Right forelimb (tissue), 1 donor: ENCODE data around the gene PLEKHM2.
"Not testable (repeated sequence)": the region's sequence is repeated elsewhere in the genome, so short reads cannot be mapped to it uniquely, and the experiment has no call there.

Experiments used
- DNase-seq: peaks from one replicate; pipeline ENCODE4 v3.0.0-alpha.2; 2018

PLEKHM2 gene

DNA sequence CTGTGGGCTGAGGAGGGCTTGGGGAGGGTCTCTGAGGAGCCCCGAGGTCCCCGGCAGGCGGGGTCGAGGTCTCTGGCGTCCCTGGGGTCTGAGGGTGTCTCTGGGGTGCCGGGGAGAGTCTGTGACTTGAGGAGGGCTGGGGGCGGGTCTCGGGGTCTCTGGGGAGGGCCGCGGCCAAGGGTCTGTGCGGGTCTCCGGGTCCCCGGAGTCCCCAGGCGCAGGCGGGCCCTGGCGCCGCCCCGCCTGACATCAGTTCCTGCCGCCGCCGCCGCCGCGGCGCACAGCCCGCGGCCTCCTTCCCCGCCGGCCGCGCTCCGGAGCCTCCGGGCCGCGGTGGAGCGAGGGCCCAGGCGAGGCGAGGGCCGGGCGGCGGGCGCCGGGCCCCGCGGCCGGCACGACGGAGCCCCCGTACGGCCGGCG is at the start of gene PLEKHM2:
TSS of gene PLEKHM2 (plus strand) at position 279 of the 420 bp plus-strand sequence. CDS start 239 bp downstream, outside the sequence.
- DNase-seq, result peak; percentile 63

- no peak for DNase-seq
Observed at GRCh38 chr1:15636436-15636835, 47.7 kb upstream of the PLEKHM2 start.

- no peak for DNase-seq
Observed at GRCh38 chr1:15637826-15638225, 46.3 kb upstream of the PLEKHM2 start.

GRCh38 chr1:15639262-15639661 is 44.9 kb upstream of the PLEKHM2 start:
- no peak for DNase-seq

- DNase-seq, result no peak
Observed at GRCh38 chr1:15639931-15640330, 44.2 kb upstream of the PLEKHM2 start.

DNA sequence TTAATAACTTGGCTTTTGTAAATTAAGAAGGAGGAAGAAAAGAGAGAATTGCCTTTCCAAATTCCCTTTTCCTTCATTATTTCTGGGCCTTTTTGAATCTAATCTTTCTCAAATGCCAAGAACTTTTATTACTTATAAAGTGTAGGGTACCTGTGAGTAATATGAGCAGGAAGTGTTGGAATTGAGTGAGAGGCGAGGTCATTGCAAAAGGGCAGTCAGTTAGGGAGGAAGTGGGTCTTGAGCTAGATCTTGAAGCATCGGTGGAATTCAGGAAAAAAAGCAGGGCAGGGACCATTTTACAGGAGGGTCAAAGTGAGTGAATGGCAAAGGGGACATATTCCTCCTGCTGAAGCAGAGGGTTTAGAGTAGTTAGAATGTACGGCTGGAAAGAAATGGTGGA is 43.5 kb upstream of the PLEKHM2 start:
- no peak for DNase-seq

- DNase-seq, result no peak
Observed at GRCh38 chr1:15649937-15650336, 34.2 kb upstream of the PLEKHM2 start.

DNA sequence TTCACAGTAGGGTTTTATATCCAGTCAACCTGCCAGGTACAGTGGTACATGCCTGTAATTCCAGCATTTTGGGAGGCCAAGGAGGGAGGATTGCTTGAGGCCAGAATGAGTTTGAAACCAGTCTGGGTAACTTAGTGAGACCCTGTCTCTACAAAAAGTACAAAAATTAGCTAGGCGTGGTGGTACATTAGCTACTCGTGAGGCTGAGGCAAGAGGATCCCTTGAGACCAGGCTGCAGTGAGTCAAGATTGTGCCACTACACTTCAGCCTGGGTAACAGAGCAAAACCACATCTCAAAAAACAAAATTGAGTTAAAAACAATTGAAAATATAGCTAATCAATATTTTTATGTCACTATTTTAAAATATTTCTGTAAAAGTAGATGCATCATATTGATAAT is 33.7 kb upstream of the PLEKHM2 start:
- DNase-seq, result no peak

- not testable (repeated sequence) for DNase-seq
Observed at GRCh38 chr1:15652130-15652529, 32.0 kb upstream of the PLEKHM2 start.

DNA sequence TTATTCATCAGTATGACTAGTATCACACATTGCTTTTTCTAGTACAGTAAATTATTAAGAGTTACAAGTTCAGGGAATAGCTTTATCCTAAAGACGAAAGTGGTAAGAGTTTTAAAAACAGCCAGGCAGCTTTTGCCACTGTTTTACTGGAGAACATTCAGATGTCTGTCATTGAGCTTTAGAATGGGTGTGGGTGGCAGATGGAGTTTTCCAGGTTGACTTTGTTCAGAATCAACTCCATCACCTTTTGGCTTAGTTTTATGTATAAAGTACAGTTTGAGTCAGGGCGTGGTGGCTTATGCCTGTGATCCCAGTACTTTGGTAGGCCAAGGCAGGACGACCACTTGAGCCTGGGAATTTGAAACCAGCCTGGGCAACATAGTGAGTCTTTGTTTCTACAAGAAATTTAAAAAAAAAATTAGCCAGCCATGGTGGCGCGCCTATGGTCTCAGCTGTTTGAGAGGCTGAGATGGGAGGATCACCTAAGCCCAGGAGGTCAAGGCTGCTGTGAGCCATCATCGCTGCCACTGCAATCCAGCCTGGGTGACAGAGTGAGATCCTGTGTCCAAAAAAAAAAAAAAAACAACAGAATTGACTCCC is 29.9 kb upstream of the PLEKHM2 start:
- DNase-seq, result no peak

- no peak for DNase-seq
Observed at GRCh38 chr1:15656464-15656863, 27.7 kb upstream of the PLEKHM2 start.

GRCh38 chr1:15657021-15657420 is 27.1 kb upstream of the PLEKHM2 start:
- no peak for DNase-seq

- no peak for DNase-seq
Observed at GRCh38 chr1:15660151-15660550, 24.0 kb upstream of the PLEKHM2 start.

- no peak for DNase-seq
Observed at GRCh38 chr1:15662477-15662876, 21.6 kb upstream of the PLEKHM2 start.

DNA sequence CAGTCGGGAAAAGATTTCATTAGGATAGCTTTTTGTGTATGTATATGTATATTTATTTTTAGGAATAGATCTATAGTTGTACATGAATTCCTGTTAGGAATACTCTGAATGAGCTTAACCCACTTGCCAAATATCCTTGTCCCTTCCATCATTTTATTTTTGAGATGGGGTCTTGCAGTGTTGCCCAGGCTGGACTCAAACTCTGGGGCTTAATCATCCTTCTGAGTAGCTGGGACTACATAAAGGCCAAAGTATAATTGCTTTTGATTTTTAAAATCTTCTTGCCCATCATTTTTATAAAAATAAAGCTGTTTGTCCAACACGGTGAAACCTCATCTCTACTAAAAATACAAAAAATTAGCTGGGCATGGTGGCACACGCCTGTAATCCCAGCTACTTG is 20.2 kb upstream of the PLEKHM2 start:
- DNase-seq, result no peak

- DNase-seq, result no peak
Observed at GRCh38 chr1:15667362-15667761, 16.8 kb upstream of the PLEKHM2 start.

GRCh38 chr1:15668089-15668754 is 15.9 kb upstream of the PLEKHM2 start:
- DNase-seq, result no peak

DNA sequence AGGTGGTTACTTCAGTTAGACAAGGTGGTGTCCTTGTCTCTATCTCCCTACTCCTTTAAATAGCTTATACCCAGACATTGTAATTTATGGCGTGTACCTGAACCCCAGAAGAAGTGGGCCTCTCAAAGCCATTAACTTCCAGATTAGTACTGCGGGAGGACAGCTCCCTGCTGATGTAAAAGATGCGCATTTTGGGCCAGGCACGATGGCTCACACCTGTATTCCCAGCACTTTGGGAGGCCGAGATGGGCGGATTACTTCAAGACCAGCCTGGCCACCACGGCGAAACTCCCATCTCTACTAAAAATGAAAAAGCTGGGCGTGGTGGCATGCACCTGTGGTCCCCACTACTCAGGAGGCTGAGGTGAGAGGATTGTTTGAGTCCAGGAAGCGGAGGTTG is 15.0 kb upstream of the PLEKHM2 start:
- no peak for DNase-seq

GRCh38 chr1:15669864-15670263 is 14.3 kb upstream of the PLEKHM2 start:
- DNase-seq, result no peak

DNA sequence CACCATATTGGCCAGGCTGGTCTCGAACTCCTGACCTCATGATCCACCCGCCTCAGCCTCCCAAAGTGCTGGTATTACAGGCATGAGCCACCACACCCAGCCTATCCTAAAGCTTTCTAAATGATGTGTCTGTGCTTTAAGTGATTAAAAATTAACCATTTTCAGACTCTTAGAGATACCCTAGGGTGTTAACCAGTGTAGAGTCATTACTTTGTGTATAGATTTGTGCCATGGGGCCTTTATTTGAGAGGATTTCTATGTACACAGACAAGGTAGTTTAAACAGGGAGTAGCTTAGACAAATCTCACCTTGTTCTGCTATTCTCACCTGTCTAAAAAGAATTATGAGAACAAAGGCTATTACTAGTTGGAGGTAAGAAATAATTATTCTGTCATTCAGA is 12.7 kb upstream of the PLEKHM2 start:
- DNase-seq, result no peak

DNA sequence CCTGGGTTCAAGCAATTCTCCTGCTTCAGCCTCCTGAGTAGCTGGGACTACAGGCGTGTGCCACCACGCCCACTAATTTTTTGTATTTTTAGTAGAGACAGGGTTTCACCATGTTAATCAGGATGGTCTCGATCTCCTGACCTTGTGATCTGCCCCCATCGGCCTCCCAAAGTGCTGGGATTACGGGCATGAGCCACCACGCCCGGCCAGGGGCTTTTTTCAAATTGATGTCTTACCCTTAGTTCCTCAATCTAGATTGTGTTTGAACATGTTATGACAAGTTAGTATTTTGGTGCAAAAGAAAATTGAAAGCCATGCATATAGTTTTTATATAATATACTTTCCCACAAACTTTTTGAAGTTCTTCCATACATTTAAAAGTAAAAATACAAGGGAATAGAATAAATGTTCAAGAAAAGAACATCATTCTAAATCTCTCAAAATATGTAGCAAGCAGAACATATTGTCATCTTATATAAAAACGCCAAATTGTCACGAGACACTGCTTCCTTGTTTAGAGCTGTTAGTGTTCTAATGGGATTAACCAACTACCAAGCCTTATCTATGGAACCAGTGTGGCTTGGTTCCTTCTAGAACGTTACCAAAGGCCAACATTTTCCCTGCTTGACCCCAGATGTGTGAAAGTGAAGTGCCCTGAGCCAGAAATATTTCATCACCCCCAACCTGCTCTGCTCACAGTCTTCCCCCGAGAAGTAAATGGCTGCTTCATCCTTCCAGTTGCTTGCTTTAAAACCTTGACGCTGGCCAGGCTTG is 9.5 kb upstream of the PLEKHM2 start:
- no peak for DNase-seq

- no peak for DNase-seq
Observed at GRCh38 chr1:15676010-15676409, 8.1 kb upstream of the PLEKHM2 start.

DNA sequence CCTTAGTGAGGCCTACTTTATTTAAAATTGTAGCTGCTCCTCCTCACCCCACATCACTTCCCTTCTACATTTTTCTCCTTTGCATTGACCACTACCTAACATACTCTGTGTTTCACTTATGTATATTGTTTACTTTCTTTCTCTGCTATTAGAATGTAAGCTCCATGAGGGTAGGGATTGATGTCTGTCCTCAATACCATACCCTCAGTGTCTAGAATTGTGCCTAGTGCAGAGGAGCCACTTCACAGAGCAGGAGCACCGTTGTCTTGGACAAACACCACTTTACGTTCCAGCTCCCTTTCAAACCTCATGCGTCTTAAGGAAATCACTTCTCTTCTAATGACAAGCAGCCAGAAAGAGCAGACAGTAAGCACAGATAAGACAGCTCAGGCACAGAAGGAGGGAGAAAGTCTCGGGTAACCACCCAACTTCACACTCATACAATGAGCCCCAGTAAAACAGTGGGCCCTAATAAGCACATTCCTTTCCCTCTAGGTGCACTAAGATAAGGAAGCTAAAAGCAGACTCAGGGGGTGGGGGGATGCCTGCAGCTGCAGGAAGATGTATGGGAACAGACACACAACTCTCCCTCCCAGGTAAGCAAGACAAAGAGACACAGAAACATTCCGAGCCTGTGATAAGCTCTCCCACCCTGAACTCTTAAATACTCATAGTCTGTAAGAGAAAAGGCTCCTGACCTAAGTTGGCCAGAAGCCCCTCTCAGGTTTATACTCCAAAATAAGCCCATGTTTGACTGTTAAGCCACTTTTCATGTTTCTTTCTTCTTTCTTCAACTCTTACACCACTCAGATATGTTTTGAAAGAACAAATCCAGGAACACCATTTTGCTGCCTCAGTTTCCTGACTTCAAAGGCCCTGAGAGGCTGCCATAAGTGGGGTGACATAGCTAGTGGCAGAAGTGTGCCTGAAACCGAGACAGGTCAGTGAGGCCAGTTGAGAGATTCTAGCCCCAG is 7.1 kb upstream of the PLEKHM2 start:
- no peak for DNase-seq
